Tibial nerve (tissue), 4 donors: ENCODE results near the gene ENKD1. TPM values are rescaled to one million over a fixed set of nuclear protein-coding genes. Genes with fewer than 3 reads are reported as not detected.

Source experiments
- DNase-seq, 2 donors: peaks; one replicate each; pipeline ENCODE4 v3.0.0-alpha.2; 2019; ENCODE audit warnings: low spot score in 2 of 2
- H3K27ac ChIP-seq, 4 donors: fragments of 200-600 bp; sonication (generic) in 3 of 4; one replicate each; pipeline ENCODE4 v1.5.1; 2017 to 2019; ENCODE audit warnings: mild to moderate bottlenecking in 1 of 4
- H3K27me3 ChIP-seq, 2 donors: fragments of 200-600 bp; sonication (generic) in 1 of 2; one replicate each; pipeline versions ENCODE4 v1.5.1 to v1.6.0; 2017 to 2019
- H3K36me3 ChIP-seq, 3 donors: fragments of 200-600 bp; sonication (generic); one replicate each; pipeline ENCODE4 v1.5.1; 2018 to 2019
- H3K4me1 ChIP-seq, 4 donors: fragments of 200-600 bp; sonication (generic) in 3 of 4; one replicate each; pipeline ENCODE4 v1.5.1; 2017 to 2019
- H3K4me3 ChIP-seq, 4 donors: fragments of 200-600 bp; sonication (generic) in 3 of 4; one replicate each; pipeline ENCODE4 v1.5.1; 2017 to 2019; ENCODE audit warnings: mild to moderate bottlenecking in 1 of 4, moderate library complexity in 1 of 4
- H3K9me3 ChIP-seq, 4 donors: fragments of 200-600 bp; sonication (generic) in 3 of 4; one replicate each; pipeline ENCODE4 v1.5.1; 2017 to 2019
- EP300 ChIP-seq, 2 donors: sonication (generic); formaldehyde crosslinking; IDR thresholded peaks; one replicate each; pipeline ENCODE4 v1.6.1; 2017; ENCODE audit warnings: antibody characterized with exemption in 2 of 2, mild to moderate bottlenecking in 1 of 2
- POLR2A ChIP-seq, 2 donors: fragments of 450-650 bp; IDR thresholded peaks; one replicate each; pipeline ENCODE4 v1.6.1; 2017; ENCODE audit warnings: antibody characterized with exemption in 2 of 2, mild to moderate bottlenecking in 2 of 2, moderate library complexity in 2 of 2
- WGBS, 2 donors: methylation state at CpG; one replicate each; pipeline ENCODE4 v1.1.5; 2018; 5-methylcytosine and 5-hydroxymethylcytosine counted together
- total RNA-seq, 4 donors: library from RNA; depleted of rRNA; stranded (reverse); fragments of >200 nt; gene quantifications; one replicate each; pipeline ENCODE4 v1.1.0, GENCODE V29; 2016
- TF ChIP-seq, protein P1 (sequence below), 5 experiments: fragments of 200-600 bp in 3 of 5; fragments of 450-650 bp in 2 of 5; sonication (generic) in 3 of 5; IDR thresholded peaks; one replicate each; pipeline ENCODE4 v1.5.1; 2016 to 2019; ENCODE audit warnings: antibody characterized with exemption in 5 of 5, mild to moderate bottlenecking in 3 of 5, moderate library complexity in 2 of 5

ENKD1 gene
- total RNA-seq, 4 donors from 2014 or later = 32.6 to 53.8 (median 45.6) TPM

DNA sequence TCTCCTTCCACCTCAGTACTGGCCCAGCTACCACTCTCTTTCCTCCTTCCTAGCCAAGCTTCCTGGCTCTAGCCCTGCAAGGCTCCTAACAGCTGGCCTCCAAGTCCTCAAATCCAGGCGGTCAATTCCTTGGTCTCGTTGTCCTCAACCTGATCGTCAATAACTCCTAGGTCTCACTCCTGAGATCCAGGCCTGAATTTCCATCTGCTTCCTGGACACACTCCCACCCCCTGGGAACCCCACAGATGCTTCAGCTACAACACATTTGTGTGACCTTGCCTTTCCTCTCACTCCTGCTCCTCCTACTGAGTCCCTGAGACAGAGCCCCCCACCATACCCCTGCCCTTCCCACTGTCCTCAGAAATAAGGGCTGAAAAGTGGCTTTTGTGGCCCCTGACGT, 2.3 kb downstream of the ENKD1 start:
- Histone ChIP-seq H3K36me3 (peaks cover 0 to 32% (median 0%) of the 10 kb centered on the region in 3 donors), H3K9me3 (no peaks in the 10 kb centered on the region), H3K4me3 (no peak overlapping the region), H3K4me1 (peaks cover 0 to 53% (median 35%) of the 10 kb centered on the region in 4 donors), H3K27me3 (no peaks in the 10 kb centered on the region), H3K27ac (peak overlapping the region in 1 of 4 donors; percentile 100)
- no peak for DNase-seq
- TF ChIP-seq, protein P1, sequence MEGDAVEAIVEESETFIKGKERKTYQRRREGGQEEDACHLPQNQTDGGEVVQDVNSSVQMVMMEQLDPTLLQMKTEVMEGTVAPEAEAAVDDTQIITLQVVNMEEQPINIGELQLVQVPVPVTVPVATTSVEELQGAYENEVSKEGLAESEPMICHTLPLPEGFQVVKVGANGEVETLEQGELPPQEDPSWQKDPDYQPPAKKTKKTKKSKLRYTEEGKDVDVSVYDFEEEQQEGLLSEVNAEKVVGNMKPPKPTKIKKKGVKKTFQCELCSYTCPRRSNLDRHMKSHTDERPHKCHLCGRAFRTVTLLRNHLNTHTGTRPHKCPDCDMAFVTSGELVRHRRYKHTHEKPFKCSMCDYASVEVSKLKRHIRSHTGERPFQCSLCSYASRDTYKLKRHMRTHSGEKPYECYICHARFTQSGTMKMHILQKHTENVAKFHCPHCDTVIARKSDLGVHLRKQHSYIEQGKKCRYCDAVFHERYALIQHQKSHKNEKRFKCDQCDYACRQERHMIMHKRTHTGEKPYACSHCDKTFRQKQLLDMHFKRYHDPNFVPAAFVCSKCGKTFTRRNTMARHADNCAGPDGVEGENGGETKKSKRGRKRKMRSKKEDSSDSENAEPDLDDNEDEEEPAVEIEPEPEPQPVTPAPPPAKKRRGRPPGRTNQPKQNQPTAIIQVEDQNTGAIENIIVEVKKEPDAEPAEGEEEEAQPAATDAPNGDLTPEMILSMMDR (IDR thresholded peaks at IDR 0.05) = no peak
- no peak for TF ChIP-seq EP300 (IDR thresholded peaks at IDR 0.05)
- TF ChIP-seq POLR2A (IDR thresholded peaks at IDR 0.05) = no peak
- WGBS, 2 donors = 67 to 71% methylated on average over 4 of the region's 4 CpGs

DNA sequence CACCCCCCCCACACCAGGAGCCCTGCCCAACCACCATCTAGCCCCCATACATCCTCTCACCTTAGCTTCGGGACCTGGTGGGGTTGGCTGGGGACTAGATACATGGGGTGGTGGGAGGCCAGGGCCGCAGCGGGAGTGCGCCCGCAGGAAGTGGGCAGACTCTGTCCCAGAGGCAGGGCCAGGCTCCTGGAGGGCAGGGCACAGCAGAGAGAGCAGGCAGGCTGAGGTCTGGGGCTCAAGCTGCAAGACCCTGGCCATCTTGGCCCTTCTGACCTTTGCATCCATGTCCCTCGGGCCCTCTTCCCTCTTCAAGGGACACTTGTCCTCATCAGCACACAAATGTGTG, 2.7 kb downstream of the ENKD1 start:
- H3K4me3 ChIP-seq = no peak overlapping the region
- 85 to 87% methylated on average over 6 of the region's 6 CpGs for WGBS, 2 donors
- no peaks in the 10 kb centered on the region for H3K27me3 ChIP-seq
- no peaks in the 10 kb centered on the region for H3K9me3 ChIP-seq
- H3K27ac ChIP-seq = peak overlapping the region in 1 of 4 donors; percentile 100
- DNase-seq = no peak
- peaks cover 0 to 57% (median 39%) of the 10 kb centered on the region in 4 donors for H3K4me1 ChIP-seq
- TF ChIP-seq, protein P1 (IDR thresholded peaks at IDR 0.05) = no peak
- TF ChIP-seq EP300 (IDR thresholded peaks at IDR 0.05) (no peak), POLR2A (IDR thresholded peaks at IDR 0.05) (no peak)
- H3K36me3 ChIP-seq = peaks cover 0 to 32% (median 0%) of the 10 kb centered on the region in 3 donors

DNA sequence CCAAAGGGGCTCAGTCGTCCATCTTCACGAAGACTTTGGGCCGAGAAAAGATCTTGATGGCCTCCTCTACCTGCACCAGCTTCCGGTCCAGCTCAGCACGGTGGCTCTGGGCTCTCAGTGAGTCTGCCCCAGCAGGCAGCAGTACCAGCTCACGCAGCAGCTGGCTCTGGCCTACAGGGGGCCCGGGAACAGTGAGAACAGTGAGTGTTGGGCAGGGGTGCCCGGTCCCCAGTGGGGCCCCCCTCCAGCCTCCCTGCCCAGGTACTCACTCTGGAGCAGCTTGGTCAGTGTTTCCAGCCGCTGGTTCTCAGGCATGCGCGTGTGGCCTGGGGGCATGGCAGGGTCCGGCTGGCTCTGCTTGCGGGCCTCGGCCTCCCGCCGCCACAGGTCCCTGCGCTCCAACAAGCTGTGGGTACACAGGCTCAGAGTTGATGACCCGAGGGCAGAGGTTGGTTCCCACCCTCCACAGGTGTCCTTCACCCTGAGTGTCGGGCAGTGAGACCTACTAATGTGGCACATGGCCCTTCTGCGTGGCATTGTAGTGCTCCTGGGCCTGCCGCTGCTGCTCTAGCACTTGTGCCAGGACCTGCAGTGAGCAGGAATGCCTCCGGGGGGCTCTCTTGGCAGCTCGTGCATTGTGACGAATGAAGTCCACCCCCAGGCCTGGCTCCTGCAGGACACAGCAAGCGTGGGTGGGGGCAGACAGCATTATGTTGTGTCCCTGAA, 3.2 kb downstream of the ENKD1 start:
- no peak for DNase-seq
- Histone ChIP-seq H3K4me3 (no peak overlapping the region), H3K4me1 (peaks cover 0 to 61% (median 41%) of the 10 kb centered on the region in 4 donors), H3K36me3 (peaks cover 0 to 33% (median 0%) of the 10 kb centered on the region in 3 donors), H3K27ac (peak overlapping the region in 1 of 4 donors; percentile 100), H3K9me3 (no peaks in the 10 kb centered on the region), H3K27me3 (no peaks in the 10 kb centered on the region)
- WGBS, 2 donors = 82 to 83% methylated on average over 9 to 19 of the region's 25 CpGs
- TF ChIP-seq, protein P1 (IDR thresholded peaks at IDR 0.05) = no peak
- TF ChIP-seq EP300 (IDR thresholded peaks at IDR 0.05) = no peak
- TF ChIP-seq POLR2A (IDR thresholded peaks at IDR 0.05) = no peak

DNA sequence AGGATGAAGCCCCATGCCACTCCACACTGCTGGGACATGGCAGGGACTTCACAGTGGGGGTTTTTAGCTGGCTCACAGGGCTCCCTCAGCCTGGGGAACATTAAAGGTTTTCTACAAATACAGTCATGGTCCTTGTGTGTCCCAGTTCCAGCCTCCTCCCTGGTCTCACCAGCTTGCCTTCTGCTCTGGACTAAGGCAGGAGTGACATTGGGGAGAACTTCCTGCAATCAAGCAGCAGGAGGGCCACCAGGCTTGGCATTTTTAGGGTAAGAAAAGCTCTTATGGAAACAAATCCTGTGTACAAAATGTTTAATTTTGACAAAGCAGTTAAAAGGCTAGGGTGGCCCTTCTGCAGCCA, 3.9 kb downstream of the ENKD1 start:
- TF ChIP-seq EP300 (IDR thresholded peaks at IDR 0.05) (no peak), POLR2A (IDR thresholded peaks at IDR 0.05) (no peak)
- TF ChIP-seq, protein P1 (IDR thresholded peaks at IDR 0.05) = no peak
- H3K4me3 ChIP-seq = no peak overlapping the region
- no peaks in the 10 kb centered on the region for H3K9me3 ChIP-seq
- H3K4me1 ChIP-seq = peaks cover 0 to 56% (median 35%) of the 10 kb centered on the region in 4 donors
- no peak for DNase-seq
- no peaks in the 10 kb centered on the region for H3K27me3 ChIP-seq
- H3K27ac ChIP-seq = peak overlapping the region in 1 of 4 donors; percentile 100
- H3K36me3 ChIP-seq = peaks cover 0 to 40% (median 0%) of the 10 kb centered on the region in 3 donors

DNA sequence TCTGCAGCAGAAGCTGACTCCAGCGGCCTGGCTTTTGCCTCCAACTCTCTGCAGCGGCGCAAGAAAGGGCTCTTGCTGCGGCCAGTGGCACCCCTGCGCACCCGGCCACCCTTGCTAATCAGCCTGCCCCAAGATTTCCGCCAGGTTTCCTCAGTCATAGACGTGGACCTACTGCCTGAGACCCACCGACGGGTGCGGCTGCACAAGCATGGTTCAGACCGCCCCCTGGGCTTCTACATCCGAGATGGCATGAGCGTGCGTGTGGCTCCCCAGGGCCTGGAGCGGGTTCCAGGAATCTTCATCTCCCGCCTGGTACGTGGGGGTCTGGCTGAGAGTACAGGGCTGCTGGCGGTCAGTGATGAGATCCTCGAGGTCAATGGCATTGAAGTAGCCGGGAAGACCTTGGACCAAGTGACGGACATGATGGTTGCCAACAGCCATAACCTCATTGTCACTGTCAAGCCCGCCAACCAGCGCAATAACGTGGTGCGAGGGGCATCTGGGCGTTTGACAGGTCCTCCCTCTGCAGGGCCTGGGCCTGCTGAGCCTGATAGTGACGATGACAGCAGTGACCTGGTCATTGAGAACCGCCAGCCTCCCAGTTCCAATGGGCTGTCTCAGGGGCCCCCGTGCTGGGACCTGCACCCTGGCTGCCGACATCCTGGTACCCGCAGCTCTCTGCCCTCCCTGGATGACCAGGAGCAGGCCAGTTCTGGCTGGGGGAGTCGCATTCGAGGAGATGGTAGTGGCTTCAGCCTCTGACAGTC, 4.5 kb downstream of the ENKD1 start:
- no peak overlapping the region for H3K4me3 ChIP-seq
- peak overlapping the region in 2 of 4 donors; percentile 98 to 100 for H3K27ac ChIP-seq
- peaks cover 0 to 46% (median 0%) of the 10 kb centered on the region in 3 donors for H3K36me3 ChIP-seq
- H3K9me3 ChIP-seq = no peaks in the 10 kb centered on the region
- H3K27me3 ChIP-seq = no peaks in the 10 kb centered on the region
- H3K4me1 ChIP-seq = peaks cover 0 to 50% (median 30%) of the 10 kb centered on the region in 4 donors
- no peak for DNase-seq
- WGBS, 2 donors = 91% methylated on average over 13 to 33 of the region's 34 CpGs
- TF ChIP-seq, protein P1 (IDR thresholded peaks at IDR 0.05) = no peak
- TF ChIP-seq POLR2A (IDR thresholded peaks at IDR 0.05) = no peak
- no peak for TF ChIP-seq EP300 (IDR thresholded peaks at IDR 0.05)
